Hypothalamus (tissue), 51 donors: ENCODE results near the gene DLG2.

Experiments
- DNase-seq, 51 donors: peaks; one replicate each; lab custom pipeline; 2025; lab: John Stamatoyannopoulos, UW

The DLG2 gene

GRCh38 chr11:83691451-83691950 lies 1935.6 kb downstream of the DLG2 start:
- DNase-seq = no peak

DNA sequence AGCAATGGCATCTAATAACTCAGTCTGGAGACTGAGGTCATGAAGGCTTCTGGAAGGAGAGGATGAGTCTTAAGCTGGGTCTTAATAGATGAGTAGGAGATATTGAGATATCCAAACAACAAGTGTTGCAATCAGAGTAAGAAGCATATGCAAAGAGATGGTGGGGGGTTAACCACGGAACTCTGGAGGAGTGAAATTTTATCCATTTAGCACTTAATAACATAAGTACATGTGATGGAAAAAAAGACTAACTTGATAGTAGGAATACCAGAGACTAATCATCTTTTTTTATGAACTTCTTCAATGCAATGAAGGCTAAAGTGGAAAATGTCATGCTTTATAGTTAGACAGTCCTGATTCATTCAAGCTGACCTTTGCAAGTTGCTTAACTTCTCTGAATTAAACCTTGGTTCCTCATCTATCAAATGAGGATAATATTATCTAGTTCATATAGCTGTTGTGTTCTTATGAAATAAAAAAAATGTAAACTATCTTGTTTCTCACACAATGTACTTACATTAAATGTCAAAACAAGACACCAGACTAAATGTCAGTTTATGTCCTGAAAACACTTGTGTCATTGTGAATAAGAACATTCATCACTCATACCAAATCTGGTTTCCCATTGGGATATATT lies 1937.9 kb downstream of the DLG2 start:
- DNase-seq = no peak

- no peak for DNase-seq
These were observed 1939.4 kb downstream of the DLG2 start for GRCh38 chr11:83687787-83688186.

GRCh38 chr11:83685730-83686129 lies 1941.4 kb downstream of the DLG2 start:
- no peak for DNase-seq

DNA sequence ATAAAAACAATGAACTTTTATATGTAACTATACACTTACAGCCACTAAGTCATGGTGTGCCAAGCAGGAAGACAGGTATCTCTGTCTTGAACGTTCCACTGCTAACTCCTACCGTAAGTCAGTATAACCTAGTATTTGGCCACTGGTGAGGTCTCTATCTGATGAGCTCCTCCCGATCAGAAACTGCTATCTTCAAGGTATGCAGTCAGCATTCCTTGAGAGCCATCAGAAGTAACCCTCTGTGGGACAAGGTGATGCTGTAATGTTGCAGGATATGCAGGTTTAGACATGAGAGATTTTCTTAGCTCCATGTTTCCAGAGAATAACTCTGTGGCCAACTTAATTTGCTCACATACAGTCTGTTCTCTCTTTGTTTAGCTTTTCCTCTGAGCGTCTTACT lies 1943.1 kb downstream of the DLG2 start:
- no peak for DNase-seq

DNA sequence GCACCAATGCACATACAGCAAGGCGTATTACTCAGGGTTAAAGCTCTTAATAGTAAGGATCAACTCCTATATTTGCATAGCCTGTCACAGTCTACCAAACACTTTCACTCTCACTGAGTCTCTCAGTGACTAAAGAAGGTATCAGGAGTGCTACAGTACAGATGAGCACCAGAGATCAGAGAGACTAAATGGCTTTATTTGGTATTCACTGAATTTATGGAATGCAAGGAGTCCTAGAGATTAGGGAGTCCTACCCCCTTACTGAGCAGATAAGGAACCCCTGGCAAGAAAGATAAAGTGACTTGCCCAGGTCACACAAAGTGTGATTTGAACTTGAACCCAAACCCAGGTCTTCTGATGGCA lies 1944.6 kb downstream of the DLG2 start:
- DNase-seq = no peak

DNA sequence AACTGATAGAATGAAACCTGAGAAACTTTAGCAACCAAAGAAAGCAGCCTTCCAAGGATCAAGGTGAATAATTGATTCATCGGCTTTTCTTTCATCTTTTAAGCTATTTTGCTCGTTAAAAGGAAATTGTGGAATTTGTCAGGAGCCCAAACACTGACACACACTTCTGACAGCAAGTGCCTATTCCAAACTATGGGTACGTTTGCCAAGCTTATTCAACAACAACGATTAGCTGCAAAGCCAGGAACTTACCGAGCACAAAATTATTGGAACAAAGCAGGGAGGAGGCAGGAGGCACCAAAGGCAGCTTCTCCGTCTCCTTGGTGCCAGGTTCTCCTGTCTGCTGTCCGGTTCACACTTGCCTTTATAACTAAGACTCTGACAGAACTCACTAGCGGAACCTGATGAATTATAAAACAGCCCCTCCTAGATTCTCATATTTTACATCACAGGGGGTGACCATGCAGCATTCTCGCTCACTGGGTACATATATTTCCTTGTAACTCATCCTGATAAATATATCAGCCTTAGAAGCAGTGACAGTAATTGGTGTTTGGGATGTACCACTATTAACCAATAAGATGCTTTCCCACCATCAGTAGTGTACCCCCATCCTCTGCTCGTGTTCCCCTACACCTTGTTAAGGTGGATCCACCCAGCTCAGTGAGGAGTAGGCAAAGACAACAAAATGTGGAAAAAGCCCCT lies 1945.1 kb downstream of the DLG2 start:
- DNase-seq = peak in 1 of 51 donors; percentile 49

GRCh38 chr11:83681031-83681781 lies 1945.9 kb downstream of the DLG2 start:
- peak in 3 of 51 donors; percentile 26 to 68 (median 29) for DNase-seq

GRCh38 chr11:83680321-83680720 lies 1946.8 kb downstream of the DLG2 start:
- no peak for DNase-seq

DNA sequence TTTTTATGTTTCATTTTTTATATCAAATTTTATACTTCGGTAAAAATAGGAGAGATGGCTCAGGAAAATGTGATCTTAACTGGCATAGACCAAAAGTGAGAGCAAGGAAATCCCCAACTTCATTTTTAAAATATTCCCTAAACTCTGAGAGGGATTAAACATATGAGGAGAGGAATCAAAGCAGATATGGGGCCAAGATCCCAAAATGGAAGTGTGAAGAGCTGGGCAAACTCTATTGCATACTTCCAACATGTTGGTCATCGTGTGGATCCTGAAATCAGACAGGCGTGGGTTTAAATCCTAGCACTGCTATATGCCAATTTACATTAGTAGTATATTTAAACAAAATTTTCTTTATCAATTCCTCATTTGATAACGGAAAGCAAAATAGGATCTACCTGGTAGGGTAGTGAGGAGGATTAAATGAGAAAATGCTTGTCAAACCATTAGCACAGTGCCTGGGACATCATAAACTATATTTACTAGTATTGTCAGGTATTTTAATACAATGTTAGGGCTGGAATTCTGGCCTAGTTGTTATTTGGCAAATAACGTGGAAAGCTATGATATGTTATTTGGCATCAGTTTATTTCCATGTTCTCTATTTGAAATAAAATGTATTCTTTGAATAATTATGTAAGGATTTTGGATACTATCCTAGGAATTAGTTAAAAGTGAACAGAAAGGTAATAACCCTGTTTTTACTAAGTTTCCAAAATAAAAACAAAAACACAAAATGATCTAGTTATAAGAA lies 1948.1 kb downstream of the DLG2 start:
- no peak for DNase-seq

DNA sequence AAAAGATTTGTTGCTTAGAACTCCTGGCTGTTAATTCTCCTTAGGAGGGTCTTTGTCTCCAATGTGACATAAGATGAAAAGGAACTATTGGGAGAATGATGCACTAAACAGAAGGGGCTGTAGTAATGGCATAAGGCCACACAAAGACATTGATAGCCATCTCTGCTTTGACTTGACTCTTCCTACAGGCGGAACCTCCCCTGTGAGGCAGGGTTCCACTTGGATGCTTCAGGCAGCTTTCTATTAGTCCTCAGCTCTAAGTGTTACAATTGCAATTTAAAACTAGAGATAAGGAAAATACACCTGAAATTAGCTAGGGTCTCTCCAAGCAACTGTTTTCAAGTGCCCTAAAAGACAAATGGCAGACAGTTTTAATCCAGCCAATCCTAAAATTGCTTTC lies 1949.4 kb downstream of the DLG2 start:
- DNase-seq = no peak

GRCh38 chr11:83676056-83676601 lies 1951.0 kb downstream of the DLG2 start:
- DNase-seq = peak in 1 of 51 donors; percentile 19

GRCh38 chr11:83674102-83674896 lies 1952.8 kb downstream of the DLG2 start:
- no peak for DNase-seq

DNA sequence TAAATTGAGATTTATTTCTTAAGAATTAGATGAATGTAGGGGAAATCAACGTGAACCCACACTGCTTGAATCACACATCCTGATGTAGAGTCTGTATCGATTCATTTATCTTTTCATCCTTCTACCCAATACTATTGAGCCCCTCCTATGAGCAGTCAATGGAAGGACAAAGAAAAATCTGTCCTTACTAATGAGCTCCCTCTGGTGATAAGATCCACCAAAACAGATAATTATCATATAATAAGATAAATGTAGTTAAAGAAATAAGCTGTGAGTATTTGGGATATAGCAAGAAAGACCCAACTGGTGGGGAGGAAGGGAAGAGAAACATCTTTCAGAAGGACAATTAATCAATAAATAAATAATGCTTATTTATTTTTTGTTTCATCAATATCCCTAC lies 1955.9 kb downstream of the DLG2 start:
- no peak for DNase-seq

- no peak for DNase-seq
These were observed 1961.0 kb downstream of the DLG2 start for GRCh38 chr11:83666149-83666548.

- DNase-seq = no peak
These were observed 1963.2 kb downstream of the DLG2 start for GRCh38 chr11:83663988-83664387.

- no peak for DNase-seq
These were observed 1963.7 kb downstream of the DLG2 start for GRCh38 chr11:83663446-83663845.

DNA sequence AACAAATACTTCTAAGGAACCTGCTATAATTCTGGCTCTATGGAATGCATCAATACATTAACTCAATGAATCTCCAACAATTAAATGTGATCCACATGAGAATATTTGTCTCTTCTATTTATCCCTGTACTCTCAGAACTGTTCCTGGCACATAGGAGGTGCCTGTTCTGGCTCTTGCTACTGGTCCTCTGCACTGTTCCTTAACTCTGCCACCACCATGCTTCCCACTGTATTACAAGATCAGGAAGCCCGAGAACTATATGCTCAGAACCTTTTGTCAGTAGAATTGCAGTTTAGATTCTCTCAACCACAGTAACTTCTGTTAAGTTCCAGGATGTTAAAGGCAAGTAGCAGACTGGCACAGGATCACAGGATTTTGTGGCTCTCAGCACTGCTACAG lies 1964.7 kb downstream of the DLG2 start:
- no peak for DNase-seq

GRCh38 chr11:83661491-83662350 lies 1965.4 kb downstream of the DLG2 start:
- no peak for DNase-seq
